ENCODE results near the gene MAPK13.
A peak's percentile ranks its signal among the peaks of the same experiment; 100 is the strongest.
"Not testable (repeated sequence)": the region's sequence is repeated elsewhere in the genome, so short reads cannot be mapped to it uniquely, and the experiment has no call there.

Gene MAPK13

GRCh38 chr6:36128793-36129192 is 1.5 kb upstream of the MAPK13 start:
- DNase-seq, result no peak

- DNase-seq, result not testable (repeated sequence)
Observed at GRCh38 chr6:36129334-36129733, 979 bp upstream of the MAPK13 start.

DNA sequence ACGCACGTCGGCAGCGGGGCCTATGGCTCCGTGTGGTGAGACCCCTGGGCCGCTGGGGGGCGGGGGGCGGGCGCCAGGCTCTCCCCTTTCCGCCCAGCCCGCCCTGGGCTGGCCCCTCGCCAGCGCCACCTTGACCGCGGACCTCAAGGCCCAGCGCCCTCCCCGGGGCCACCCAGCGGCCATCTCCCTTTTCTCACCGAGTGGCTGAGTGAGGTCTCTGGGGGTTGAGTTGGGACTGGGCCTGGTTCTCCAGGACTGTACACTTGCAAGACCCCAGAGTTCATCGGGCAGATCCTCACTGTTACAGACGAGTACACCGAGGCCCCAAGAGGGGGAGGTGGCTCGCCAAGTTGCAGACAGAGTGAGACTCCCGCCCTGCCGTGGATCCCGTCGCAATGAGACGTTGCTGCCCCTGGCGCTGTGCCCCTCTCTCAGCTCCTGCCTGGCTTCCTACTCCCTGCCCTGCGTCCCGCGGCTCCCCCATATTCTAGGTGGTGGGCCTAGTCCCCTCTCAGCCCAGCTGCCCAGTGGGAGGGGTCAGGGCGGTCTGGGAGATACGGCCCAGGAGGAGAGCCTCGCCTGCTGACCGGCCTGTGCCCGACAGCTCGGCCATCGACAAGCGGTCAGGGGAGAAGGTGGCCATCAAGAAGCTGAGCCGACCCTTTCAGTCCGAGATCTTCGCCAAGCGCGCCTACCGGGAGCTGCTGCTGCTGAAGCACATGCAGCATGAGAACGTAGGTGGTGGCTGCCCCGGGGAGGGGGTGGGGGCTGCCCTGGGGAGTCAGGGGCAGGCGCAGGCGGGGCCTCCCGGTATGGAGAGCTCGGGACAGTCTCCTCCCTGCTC is 576 bp downstream of the MAPK13 start:
- DNase-seq, result peak; percentile 96

DNA sequence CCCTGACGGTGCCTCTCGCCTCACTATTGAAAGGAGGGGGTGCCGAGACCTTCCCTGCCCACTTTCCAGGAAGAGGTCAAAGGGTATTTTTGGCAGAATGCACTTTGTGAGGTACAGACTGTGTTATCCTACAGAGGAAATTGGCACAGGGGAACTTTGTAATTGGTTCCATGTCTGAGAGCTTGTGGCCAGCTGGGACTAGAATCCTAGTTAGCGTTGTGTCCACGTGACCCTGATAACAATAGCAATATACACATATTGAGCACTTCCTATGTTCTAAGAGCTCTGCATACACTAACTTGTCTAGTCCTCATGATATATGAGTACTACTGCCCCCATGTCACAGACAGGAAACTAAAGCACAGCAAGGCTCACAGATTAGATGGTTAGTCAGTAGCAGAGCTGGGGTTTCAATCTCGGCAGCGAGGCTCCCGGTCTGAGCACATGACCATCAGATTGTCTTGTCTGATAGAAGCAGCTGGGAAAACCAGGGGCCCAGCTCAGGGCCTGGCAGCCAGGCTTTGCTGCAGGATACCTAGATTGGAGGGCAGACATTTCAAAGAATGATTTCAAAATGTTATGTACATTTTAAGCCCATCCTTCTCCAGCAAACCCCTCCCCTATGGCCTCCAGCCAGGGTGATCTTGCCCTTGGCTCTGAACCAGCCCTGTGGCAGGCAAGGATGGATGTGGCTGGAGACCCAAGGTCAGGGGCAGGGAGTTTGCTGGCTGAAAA is 1.4 kb downstream of the MAPK13 start:
- DNase-seq, result peak; percentile 96

- DNase-seq, result peak; percentile 32
Observed at GRCh38 chr6:36132246-36132895, 2.1 kb downstream of the MAPK13 start.

GRCh38 chr6:36133148-36133547 is 2.8 kb downstream of the MAPK13 start:
- no peak for DNase-seq

GRCh38 chr6:36133912-36134311 is 3.6 kb downstream of the MAPK13 start:
- DNase-seq, result no peak

DNA sequence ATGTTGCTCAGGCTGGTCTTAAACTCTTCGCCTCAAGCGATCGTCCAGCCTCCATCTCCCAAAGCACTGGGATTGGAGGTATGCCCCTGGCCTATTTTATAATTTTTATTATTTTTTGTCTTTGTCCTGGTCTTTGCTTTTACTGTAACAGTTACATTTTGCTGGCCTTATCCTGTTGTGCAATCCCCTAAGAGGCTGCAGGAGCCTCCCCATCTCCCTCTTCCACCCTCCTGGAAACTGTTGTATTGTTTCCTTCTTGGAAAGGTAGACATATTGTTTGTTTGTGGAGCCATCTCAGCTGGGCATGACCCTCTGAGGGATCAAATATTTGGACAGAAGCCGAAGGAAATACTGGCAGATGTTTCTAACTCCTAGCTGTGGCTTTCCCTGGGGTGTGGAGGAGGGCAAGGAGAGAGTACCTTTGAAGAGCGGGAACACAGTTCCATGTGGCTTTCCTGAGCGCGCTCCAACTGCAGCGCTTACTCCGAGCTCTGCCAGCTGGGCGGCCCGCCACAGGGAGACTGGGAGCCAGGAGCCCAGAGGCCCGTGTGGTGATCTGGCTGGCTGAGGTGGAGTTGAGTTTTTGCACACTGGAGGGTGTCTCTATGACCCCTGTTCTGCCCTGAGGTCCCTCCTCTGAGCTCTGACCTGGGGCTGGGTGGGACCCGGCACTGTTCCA is 4.9 kb downstream of the MAPK13 start:
- no peak for DNase-seq

- no peak for DNase-seq
Observed at GRCh38 chr6:36136034-36136433, 5.7 kb downstream of the MAPK13 start.

DNA sequence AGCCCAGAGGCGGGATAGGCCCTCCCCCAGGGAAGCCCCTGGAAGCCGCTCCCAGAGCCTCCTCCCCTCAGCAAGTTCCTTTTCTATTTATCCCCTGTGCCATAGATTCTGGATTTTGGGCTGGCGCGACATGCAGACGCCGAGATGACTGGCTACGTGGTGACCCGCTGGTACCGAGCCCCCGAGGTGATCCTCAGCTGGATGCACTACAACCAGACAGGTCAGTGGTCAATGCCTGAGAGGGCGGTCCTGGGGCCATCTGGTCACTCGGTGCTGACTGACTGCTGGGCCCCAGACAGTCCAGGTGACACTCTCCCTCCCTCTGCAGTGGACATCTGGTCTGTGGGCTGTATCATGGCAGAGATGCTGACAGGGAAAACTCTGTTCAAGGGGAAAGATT is 6.2 kb downstream of the MAPK13 start:
- DNase-seq, result no peak

DNA sequence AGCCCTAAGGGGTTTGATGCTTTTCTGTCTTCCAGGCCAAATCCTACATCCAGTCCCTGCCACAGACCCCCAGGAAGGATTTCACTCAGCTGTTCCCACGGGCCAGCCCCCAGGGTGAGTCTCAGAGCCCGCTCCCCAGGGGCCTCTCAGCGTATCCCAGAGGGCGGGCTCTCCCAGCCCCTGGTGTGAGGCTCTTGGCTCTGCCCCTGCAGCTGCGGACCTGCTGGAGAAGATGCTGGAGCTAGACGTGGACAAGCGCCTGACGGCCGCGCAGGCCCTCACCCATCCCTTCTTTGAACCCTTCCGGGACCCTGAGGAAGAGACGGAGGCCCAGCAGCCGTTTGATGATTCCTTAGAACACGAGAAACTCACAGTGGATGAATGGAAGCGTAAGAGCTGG is 8.4 kb downstream of the MAPK13 start:
- DNase-seq, result no peak

DNA sequence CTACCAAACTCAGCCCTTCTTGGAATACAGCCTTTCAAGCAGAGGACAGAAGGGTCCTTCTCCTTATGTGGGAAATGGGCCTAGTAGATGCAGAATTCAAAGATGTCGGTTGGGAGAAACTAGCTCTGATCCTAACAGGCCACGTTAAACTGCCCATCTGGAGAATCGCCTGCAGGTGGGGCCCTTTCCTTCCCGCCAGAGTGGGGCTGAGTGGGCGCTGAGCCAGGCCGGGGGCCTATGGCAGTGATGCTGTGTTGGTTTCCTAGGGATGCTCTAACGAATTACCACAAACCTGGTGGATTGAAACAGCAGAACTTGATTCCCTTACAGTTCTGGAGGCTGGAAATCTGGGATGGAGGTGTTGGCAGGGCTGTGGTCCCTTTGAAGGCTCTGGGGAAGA is 9.1 kb downstream of the MAPK13 start:
- DNase-seq, result no peak

- DNase-seq, result no peak
Observed at GRCh38 chr6:36139991-36140710, 9.8 kb downstream of the MAPK13 start.

GRCh38 chr6:36141091-36141490 is 10.8 kb downstream of the MAPK13 start:
- DNase-seq, result no peak

DNA sequence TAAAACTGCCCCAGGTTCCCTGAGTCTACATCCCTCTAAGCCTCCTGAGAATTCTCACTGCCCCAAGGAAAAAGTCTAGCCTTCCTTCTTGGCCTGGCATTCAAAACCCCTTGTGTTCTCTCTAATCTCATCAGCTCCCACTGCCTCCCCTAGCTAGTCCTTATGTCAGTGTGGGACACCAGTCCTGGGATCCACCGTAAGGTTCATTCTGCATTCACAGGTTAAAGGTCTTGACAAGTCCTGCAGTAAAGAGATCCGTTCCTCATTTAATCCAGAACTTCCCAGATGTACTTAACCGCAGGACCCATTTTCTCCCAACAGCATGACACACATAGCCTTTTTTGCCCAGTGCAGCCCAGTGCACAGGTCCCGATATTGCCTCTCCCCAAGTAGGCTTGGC is 11.6 kb downstream of the MAPK13 start:
- DNase-seq, result no peak

DNA sequence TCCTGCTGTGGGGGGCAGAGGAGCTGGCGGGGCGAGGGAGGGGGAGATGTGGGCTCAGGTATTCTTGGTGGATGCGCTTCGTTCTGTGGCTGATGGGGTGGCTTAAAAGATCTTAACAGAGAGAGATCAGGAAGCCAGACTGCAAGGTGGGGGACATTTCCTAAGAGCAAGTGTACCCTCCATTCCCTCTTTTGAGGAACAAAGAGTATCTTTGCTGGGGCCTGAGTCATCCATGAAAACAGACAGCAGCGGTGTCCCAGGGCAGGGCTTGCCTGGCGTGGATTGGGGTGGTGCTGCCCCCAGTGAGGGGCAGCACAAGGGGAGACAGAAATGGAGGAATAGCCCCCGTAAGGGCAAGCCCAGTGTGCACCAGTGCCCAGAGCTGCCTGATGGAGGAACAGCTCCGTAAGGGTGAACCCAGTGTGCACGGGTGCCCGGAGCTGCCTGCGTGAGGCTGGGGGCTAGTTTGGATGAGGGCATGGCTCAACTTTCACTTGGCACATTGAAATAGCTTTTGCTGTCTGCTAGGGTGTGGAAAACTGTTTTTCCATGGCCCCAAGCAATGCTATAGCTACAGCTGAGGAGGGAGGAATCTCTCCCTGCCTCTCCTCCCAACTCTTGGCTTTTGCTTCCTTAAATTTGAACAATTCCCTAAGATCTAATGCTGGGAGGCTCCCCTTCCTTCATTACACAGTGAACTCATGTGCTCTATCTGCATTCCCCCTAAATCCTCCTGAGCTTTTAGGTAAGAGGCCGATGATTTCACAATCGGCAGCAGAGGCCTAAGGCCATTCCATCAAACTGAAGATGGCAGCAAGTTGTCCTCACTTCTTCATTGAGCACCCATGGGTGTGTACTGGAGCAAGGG is 12.9 kb downstream of the MAPK13 start:
- no peak for DNase-seq

- no peak for DNase-seq
Observed at GRCh38 chr6:36145495-36145894, 15.2 kb downstream of the MAPK13 start.

DNA sequence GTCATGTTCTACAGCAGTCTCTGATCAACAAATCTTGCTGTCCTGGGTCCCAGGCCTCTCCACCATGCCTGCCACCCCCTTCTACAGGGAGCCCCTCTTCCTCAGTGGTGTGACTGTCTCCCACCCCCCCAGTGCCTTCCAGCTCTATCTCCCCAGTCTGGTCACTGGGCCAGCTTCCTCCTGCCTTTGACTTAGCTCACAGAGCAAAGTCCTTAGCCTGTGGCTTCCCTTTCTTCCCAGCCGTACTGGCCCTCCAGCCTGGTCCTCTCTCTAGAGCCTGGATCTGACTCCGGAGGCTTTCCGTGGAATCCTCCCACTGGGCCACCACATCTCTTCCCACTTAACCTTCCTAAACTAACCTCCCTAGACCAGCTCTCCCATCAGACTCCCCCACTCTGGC is 17.0 kb downstream of the MAPK13 start:
- DNase-seq, result no peak

- no peak for DNase-seq
Observed at GRCh38 chr6:36149476-36149875, 19.2 kb downstream of the MAPK13 start.

- DNase-seq, result no peak
Observed at GRCh38 chr6:36150283-36150682, 20.0 kb downstream of the MAPK13 start.

GRCh38 chr6:36154286-36154685 is 24.0 kb downstream of the MAPK13 start:
- DNase-seq, result peak; percentile 26

- no peak for DNase-seq
Observed at GRCh38 chr6:36155662-36156061, 25.3 kb downstream of the MAPK13 start.

Data from NCI-H510A treated with DMSO at 0.1 percent for 48 hours (cell line).